GM19438 (cell line): Measurements from ENCODE around the gene MLC1.
"Not testable (repeated sequence)": the region's sequence is repeated elsewhere in the genome, so short reads cannot be mapped to it uniquely, and the experiment has no call there.

ENCODE experiments used
- ATAC-seq: cut with Tn5 transposase; IDR thresholded peaks from one replicate; pipeline ENCODE4 v1.9.1; 2021; ENCODE audit warnings: low read depth; ENCODE audit not compliant: unreplicated experiment

Gene MLC1

DNA sequence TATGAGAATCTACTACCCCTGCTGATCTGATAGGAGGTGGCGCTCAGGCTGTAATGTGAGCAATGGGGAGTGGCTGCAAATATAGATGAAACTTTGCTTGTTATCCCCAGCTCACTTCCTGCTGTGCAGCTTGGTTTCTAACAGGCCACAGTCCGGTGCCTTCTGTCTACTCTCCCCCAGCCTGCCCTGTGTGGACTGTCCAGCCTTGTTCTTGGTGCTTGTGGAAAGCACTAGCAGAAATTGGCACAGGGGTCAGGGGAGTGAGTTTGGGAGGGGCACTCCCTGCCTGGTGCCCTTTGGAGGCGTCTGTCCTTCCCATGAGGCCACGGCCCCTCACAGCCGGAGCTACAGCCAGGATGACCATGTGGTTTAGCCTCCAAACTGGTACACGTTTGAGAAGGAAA, 18.9 kb upstream of the MLC1 start:
- no peak for ATAC-seq

DNA sequence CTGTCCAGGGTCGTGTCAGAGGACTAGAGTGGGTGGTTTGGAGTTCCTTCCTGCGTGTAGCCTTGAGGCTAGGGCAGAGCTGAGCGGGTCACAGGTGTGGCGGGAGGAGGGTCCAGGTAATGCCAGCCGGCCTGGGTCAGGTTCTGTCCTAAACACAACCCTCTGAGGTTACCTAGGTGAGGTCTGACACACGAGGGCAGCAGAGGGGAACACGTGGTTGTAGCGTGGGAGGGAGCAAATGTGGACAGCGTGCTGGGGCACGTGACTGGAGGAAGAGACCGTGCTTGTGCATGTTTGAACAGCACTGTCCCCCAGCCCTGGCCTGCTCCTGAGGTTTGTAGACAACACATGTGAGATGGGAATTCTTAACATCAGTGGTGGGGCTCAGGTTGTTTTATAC, 17.7 kb upstream of the MLC1 start:
- no peak for ATAC-seq

DNA sequence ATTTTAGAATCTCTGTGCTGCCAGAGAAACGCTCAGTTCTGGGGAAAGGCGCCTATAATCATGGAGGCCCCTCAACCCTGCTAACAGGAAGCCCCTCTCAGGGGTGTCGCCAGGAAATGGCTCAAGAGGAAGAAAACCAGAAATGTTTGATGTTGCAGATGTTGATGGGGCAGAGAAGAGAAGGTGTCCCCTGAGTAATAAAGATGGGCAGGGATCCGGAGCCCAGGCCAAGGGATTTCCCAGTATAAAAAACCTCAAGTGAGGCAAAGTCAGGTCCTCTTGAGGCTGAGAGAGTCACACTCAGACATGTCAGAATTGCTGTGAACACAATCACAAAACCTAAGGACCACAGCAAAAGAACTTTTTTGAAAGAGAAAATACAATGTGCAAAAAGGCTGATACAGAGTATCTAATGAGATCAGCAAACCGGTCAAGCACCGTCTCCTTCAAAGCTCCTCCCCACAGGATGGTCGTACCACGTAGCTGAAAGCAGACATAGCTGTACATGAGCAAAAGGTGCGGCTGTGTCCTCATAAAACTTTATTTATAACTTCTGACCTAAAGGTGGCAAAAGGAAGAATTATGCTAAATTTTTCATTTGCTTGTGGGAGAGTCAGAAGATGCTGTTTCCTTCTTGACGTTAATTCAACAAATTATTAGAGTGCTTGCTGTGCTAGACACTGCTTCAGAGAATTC, 16.8 kb upstream of the MLC1 start:
- ATAC-seq, result no peak

DNA sequence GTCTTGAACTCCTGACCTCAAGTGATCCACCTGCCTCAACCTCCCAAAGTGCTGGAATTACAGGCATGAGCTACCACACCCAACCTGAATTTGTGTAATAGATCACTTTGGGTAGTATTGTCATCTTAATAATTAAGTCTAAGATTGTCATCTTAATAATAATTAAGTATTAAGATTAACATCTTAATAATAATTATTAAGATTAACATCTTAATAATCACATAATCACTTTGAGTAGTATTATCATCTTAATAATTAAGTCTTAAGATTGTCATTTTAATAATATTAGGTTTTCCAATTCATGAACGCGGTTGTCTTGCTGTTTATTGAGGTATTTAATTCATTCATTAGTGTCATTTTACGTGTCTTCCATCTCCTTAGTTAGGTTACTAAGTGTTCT, 12.8 kb upstream of the MLC1 start:
- no peak for ATAC-seq

DNA sequence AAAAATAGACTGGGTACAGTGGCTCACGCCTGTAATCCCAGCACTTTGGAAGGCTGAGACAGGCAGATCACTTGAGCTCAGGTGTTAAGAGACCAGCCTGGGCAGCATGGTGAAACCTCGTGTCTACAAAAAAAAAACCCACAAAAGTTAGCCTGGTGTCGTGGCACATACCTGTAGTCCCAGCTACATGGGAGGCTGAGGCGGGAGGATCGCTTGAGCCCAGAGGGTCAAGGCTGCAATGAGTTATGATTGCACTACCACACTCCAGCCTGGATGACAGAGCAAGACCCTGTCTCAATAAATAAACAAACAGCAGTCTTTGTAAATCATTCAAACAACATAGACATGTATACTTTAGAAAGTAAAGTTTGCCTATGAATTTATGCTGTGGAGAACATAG, 7.1 kb upstream of the MLC1 start:
- ATAC-seq, result no peak

DNA sequence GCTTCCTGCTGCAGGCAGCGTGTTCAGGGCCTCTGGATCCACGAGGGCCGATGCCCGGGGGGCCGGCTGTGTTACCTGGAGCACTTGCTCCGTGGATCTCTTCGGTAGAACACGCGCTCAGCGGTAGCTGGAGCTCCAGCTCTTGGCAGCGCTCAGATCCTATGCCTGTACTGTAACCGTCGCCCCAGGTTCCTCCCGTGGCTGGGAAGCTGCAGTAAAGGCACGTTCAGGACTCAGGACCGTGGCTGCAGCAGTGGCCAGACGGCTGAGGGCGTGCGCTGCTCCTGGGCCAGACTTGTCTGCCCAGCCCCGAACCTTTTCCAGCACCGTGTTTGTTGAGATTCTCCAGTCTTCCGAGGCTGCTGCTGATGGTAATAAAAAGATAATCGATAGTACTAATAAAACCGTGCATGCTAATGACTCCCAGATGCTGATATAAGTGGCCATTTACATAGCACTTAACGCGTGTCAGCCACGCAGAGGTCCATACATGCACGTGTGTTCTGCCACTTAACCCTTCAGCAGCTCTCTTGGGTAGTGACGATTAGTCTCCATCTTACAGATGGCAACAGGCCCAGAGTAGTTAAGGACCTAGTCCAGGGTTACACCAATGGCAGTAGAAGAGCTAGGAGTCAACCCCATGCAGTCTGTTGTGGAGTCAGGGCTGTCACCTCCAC, 6.0 kb upstream of the MLC1 start:
- ATAC-seq, result no peak

DNA sequence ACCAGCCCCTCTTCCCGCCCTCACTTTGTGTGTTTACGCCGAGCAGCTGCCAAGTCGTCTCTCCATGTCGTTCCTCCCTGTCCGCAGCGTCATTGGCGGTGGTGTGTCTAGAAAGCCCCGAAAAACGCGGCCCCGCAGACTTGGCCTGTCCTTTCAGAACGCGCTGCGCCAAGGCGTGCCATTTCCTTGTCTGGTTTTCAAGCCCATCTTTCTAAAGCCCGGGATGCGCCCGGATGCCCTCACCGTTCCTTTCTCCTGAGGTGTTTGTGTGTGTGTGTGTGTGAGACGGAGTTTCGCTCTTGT, 5.1 kb upstream of the MLC1 start:
- ATAC-seq, result no peak

DNA sequence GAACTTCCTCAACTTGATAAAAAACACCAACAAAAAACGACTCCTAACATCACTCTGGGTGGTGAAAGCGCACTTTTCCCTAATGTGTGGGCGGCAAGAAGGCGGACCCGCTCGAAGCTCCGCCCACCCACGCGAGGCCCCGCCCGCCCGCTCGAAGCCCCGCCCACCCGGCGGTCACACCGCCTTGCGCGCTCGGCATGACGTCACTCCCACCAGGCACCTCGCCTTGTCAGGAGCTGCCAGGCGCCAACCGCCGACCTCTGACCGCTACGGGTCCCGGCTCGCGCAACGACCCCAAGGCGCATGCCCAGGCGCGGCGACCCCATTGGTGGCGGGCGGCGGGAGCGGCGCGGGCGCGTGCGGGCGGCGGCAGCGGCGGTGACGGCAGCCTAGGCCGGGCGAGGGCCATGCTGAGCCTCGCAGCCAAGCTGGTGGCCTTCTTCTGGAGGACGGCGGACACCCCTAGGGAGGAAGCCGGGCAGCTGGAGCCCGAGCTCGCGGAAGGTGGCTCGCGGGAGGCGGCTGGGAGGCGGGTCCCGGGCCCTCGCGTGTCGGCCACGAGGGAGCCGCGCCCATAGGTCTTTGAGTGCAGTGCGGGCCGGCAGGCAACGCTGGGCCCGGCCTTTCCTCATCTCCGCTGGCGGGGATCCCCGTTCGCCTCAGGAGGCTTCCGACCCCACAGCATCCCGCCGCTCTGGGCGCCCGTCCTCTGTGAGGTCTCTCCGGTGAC, 4.6 kb upstream of the MLC1 start, which contains the start of gene MOV10L1:
TSS of gene MOV10L1 (plus strand) at position 325 of the 730 bp plus-strand sequence. CDS start at position 408, 83 bp downstream.
- ATAC-seq, result no peak

DNA sequence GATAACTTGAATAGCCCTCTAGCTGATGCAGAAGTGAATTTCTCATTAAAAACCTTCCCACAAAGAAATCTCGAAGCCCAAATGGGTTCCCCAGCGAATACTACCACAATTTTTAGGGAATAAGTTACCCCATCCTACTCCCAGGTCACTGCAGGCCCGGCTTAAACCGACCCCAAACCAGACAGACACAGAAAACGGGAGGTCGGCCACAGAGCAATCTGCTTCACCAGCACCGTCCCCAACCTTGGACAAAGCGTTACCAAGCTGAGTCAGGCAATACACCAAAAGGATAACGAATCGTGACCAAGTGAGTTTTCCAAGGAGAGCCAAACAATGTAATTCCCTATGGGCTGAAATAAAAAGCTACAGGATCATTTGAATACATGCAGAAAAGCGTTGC, 4.0 kb upstream of the MLC1 start:
- no peak for ATAC-seq

DNA sequence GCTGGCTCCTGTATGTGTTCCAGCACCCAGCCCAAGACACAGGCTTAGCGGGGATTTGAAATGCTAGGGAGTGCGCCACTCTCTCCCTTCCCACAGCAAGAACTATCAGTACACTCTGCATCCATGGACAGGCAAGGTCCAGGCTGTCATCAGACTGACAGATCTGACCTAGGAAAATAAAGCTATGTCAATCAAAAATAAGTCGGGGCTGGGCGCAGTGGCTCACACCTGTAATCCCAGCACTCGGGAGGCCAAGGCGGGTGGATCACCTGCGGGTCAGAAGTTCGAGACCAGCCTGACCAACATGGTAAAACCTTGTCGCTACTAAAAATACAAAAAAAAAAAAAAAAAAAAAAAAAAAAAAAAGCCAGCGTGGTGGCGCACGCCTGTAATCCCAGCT, 2.9 kb upstream of the MLC1 start:
- ATAC-seq, result no peak

DNA sequence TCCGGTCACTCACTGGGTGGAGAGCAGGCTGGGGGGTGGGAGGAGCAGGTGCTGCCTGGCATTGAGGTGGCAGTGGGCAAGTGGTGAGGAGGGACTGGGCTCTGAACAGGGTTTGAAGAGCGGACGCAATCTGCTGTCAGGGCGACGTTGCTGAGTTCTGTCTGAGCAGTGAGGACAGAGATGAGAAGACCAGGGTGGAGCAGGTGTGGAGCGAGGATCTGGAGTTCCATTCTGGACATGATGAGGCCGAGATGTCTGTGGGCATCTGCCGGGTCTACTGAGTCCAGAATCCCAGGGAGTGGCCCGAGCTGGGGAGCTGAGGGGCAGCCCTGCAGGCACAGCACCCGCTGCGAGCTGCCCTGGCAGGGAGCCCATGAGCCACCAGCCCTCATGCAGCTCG, 2.4 kb upstream of the MLC1 start:
- no peak for ATAC-seq

DNA sequence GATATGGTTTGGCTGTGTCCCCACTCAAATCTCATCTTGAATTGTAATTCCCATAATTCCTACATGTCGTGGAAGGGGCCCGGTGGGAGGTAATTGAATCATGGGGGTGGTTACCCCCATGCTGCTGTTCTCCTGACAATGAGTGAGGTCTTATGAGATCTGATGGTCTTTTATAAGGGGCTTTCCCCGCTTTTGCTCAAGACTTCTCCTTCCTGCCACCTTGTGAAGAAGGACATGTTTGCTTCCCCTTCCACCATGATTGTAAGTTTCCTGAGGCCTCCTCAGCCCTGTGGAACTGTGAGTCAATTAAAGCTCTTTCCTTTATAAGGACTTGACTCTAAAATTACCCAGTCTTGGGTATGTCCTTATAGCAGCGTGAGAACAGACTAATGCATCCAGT, 1.7 kb upstream of the MLC1 start:
- ATAC-seq, result not testable (repeated sequence)

DNA sequence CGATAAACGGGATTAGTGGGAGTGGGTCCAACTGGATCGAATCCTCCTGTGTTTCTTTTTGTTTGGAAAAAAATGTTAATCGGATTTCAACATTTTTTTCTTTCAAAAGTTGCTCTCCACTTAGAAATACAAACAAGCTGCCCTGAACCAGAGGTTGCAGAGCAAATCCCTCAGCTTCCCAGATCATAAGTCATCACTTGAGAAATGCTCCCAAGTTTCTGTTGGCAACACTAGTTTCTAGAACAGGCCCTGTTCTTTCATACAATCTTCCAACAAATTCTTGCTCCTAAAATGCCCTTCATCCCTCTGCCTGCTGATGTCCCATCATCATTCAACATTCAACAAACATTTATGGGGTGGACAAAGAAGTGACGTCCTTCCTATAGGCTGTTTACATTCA, 1.3 kb upstream of the MLC1 start:
- no peak for ATAC-seq

DNA sequence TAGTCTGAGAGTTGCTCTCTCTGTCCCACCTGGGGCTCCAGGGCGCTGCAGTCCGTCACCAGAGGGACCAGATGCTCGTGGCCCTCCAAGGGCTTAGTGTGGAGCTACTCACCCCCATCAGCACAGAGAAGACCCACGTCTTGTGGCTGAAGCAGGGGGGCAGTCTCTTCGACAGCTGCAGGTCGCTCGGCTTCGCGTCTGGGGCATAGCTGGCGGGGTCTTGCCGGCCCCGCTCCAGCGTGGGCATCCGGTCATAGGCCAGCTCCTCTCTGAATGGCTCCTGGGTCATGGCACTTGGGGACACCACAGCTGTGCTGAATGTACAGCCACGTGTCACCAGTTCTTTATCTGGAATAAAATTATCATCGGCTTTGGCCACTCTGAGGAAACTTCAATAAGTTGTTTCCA, 608 bp downstream of the MLC1 start:
- ATAC-seq, result no peak

DNA sequence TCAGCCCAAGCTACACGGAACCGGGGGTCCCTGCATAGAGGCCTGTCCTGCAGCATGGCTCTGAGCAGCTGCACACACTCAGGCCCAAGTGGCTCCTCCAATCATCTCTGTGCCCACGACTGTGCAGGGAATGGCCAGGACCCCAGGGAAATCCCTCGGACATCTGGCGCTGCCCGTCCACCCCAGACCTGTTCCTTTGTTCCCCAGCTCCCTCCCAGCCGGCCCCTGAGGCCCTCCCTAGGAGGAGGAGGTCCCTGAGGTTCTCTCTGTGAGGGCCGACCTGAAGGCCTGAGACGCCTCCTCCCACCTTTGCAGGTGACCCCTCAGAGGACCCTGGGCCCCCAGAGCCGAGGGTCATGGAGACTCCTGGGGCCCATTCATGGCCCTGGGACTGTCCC, 1.1 kb downstream of the MLC1 start:
- ATAC-seq, result no peak

DNA sequence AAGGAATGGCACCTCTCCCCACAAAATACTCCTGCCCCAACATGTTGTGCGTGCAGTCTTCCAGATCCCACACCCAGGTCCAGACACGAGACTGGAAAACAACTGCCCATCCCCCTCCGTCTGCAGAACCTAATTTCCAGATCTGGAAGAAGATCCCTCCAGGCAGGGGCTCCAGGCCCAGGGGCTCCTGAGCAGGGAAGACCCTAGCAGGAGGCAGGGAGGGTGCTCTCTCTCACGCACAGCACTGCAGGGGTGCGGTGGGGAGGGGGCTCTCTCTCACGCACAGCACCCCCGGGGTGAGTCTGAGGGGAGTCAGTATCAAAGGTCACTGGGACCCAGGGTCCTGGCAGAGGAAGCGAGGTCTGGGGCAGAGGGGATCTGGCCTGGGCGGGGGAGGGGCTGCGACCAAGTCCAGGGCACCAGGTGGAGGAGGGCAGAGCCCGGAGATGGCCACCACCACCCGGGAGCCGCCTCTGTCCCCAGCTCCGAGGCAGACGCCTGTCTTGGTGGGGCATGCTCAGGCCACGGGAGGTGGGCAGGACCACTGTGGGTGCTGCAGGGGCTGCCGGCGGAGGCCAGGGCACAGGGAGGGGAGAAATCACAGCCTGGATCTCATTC, 1.7 kb downstream of the MLC1 start:
- ATAC-seq, result no peak

DNA sequence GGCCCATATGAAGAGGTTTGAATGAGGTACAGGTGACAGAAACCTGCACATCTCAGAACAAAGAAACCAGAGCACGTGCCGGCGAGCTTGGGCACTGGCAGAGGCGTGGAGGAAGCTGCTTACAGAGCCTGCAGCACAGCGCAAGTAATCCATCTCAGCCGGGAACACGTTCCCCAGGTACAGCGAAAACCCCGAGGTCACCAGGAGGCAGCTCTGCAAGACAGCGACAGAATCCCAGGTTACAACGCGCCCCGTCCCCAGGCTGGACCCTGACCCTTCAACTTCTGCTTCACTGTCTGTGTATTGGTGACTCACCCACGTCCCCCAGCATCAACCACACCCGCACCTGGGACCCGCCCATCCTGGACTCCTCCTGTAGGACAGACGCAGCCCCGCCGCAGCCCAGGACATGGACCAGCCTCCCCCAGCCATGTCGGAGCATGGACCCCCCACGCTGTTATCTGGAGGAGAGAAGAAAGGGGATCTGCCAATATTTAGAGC, 2.2 kb downstream of the MLC1 start:
- no peak for ATAC-seq

DNA sequence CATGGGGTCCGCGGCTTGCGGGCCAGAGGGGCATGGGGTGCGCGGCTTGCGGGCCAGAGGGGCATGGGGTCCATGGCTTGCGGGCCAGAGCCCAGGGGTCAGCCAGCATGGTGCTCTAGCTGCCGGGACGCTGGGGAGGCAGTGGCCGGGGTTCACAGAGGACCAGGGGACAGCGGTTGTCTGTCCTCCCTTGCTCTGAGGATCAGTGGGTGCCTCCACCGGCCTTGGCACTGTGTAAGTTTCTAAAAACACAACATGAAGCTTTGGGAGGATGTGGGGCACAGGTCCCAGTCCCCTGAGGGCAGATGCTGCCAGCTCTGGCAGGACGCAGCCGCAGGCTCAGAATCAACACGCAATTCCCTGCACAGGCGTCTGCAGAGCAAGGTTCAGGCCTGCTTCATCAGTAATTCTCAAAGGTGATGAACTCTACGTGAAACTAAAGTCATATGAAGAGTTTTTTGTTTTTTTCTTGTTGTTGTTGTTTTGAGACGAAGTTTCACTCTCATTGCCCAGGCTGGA, 3.0 kb downstream of the MLC1 start:
- no peak for ATAC-seq

DNA sequence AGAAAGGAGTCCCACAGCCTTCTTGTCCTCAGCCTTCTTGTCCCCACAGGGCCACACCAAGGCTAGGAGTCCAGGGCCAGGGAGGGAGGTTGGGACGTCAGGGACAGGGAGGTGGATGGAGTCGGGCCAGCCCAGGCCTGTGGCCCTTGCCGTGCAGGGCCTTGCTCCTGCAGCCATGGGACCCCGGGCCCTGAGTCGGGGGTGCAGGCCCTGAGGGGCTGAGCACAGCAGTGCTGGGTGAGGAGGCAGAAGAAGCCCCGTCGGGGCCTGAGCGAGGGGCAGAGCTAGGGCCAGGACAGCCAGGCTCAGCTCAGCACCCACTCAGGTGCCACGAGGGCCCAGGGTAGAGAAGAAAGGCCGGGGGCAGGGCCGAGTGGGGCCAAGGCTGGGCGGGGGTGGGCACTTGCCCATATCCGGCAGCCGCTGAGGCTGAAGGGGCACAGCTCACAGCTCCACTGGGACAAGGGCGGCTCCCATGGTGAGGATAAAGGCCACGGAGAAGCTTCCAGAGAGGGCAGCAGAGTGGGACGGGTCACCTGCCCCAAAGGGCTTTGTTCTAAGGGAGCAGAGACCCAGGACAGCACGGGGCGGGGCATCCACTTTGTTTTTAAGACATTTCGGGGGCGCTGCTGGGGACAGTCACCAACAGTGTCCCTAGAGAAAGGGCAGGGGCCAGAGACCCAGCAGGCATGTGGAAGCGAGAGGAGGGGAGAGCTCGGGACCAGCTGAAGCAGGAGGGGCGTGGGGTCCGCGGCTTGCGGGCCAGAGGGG, 3.6 kb downstream of the MLC1 start:
- no peak for ATAC-seq

DNA sequence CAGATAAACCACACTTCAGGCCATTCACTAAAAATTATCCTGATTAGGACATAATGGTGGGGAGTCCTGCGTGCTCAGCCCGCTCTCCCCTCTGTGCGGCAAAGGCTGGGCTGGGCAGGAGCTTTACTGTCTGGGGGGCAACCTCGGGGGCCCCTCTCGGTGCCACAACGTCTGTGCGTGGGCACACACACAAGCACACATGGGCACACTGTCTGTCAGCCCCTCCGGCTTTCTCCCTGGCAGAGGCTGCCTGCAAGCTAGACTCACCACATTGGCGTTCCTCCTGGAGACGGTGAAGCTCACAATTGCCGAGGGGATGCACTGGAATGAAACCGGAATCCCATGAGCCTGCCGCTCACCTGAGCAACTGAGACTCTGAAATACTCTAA, 5.2 kb downstream of the MLC1 start:
- no peak for ATAC-seq
